HG02852 (cell line): ENCODE data around the gene C18orf32.
"Not testable (repeated sequence)": the region's sequence is repeated elsewhere in the genome, so short reads cannot be mapped to it uniquely, and the experiment has no call there.

Experiments
- ATAC-seq: cut with Tn5 transposase; IDR thresholded peaks from one replicate; pipeline ENCODE4 v1.9.1; 2021; ENCODE audit warnings: mild to moderate bottlenecking, moderate library complexity; ENCODE audit not compliant: unreplicated experiment

Gene C18orf32

GRCh38 chr18:49472459-49472858, 14.6 kb downstream of the C18orf32 start:
- no peak for ATAC-seq

GRCh38 chr18:49471532-49471931, 15.5 kb downstream of the C18orf32 start:
- ATAC-seq: no peak

- no peak for ATAC-seq
These were observed 19.4 kb downstream of the C18orf32 start for GRCh38 chr18:49467599-49467998.

- ATAC-seq: no peak
These were observed 19.9 kb downstream of the C18orf32 start for GRCh38 chr18:49467019-49467563.

GRCh38 chr18:49464718-49465598, 22.1 kb downstream of the C18orf32 start:
- no peak for ATAC-seq

GRCh38 chr18:49461602-49461977, 25.4 kb downstream of the C18orf32 start:
- ATAC-seq: no peak

GRCh38 chr18:49460976-49461601, 25.9 kb downstream of the C18orf32 start:
- no peak for ATAC-seq

- peak; percentile 28 for ATAC-seq
These were observed 27.4 kb downstream of the C18orf32 start for GRCh38 chr18:49459404-49460171.

- no peak for ATAC-seq
These were observed 29.4 kb downstream of the C18orf32 start for GRCh38 chr18:49457616-49458015.

GRCh38 chr18:49456794-49457193, 30.2 kb downstream of the C18orf32 start:
- ATAC-seq: no peak

GRCh38 chr18:49452534-49452933, 34.5 kb downstream of the C18orf32 start:
- not testable (repeated sequence) for ATAC-seq

- ATAC-seq: no peak
These were observed 39.0 kb downstream of the C18orf32 start for GRCh38 chr18:49447810-49448745.

- no peak for ATAC-seq
These were observed 40.6 kb downstream of the C18orf32 start for GRCh38 chr18:49446481-49446880.

- no peak for ATAC-seq
These were observed 42.5 kb downstream of the C18orf32 start for GRCh38 chr18:49444581-49444980.

- no peak for ATAC-seq
These were observed 43.2 kb downstream of the C18orf32 start for GRCh38 chr18:49443837-49444236.

- ATAC-seq: no peak
These were observed 45.6 kb downstream of the C18orf32 start for GRCh38 chr18:49441338-49441938.

- ATAC-seq: no peak
These were observed 51.9 kb downstream of the C18orf32 start for GRCh38 chr18:49435170-49435569.

GRCh38 chr18:49432602-49433001, 54.4 kb downstream of the C18orf32 start:
- no peak for ATAC-seq

- ATAC-seq: no peak
These were observed 55.7 kb downstream of the C18orf32 start for GRCh38 chr18:49431165-49431962.
